HepG2 (cell line): Measurements from ENCODE around the gene ANKRD11. TPM values are rescaled to one million over a fixed set of nuclear protein-coding genes. Genes with fewer than 3 reads are reported as not detected.
A peak's percentile ranks its signal among the peaks of the same experiment; 100 is the strongest.

Source experiments
- BCL3 ChIP-seq: sonication (generic); formaldehyde crosslinking; IDR thresholded peaks from 2 replicates; pipeline ENCODE4 v1.5.1; 2020; ENCODE audit warnings: mild to moderate bottlenecking, missing genetic modification reagents, moderate library complexity
- CHD4 ChIP-seq: fragments of 200-600 bp; sonication (generic); IDR thresholded peaks from 2 replicates; pipeline ENCODE4 v1.7.0; 2017; ENCODE audit warnings: mild to moderate bottlenecking, low read length, borderline replicate concordance
- EHMT2 ChIP-seq: fragments of 200-600 bp; sonication (generic); IDR thresholded peaks from 2 replicates; pipeline ENCODE4 v1.7.0; 2017; ENCODE audit warnings: antibody characterized with exemption, low read depth, low read length, borderline replicate concordance
- IKZF4 ChIP-seq: sonication (generic); formaldehyde crosslinking; IDR thresholded peaks from 2 replicates; pipeline ENCODE4 v1.5.1; 2020; ENCODE audit warnings: borderline replicate concordance, mild to moderate bottlenecking, low read depth, missing genetic modification reagents; ENCODE audit errors: not compliant biosample characterization
- KMT2A ChIP-seq: sonication (generic); formaldehyde crosslinking; IDR thresholded peaks from 2 replicates; pipeline ENCODE4 v1.4.0; 2020; ENCODE audit warnings: missing genetic modification reagents
- MLLT10 ChIP-seq: sonication (generic); formaldehyde crosslinking; IDR thresholded peaks from 2 replicates; pipeline ENCODE4 v1.4.0; 2020; ENCODE audit warnings: missing genetic modification reagents
- NAIF1 ChIP-seq: sonication (generic); formaldehyde crosslinking; IDR thresholded peaks from 2 replicates; pipeline ENCODE4 v1.5.0; 2020; ENCODE audit warnings: mild to moderate bottlenecking, missing genetic modification reagents, borderline replicate concordance
- NCOA1 ChIP-seq: sonication (generic); formaldehyde crosslinking; IDR thresholded peaks from 2 replicates; pipeline ENCODE4 v1.9.0; 2021; ENCODE audit warnings: missing genetic modification reagents
- RARA ChIP-seq: IDR thresholded peaks from 2 replicates; pipeline ENCODE4 v1.6.1; 2016; ENCODE audit warnings: missing genetic modification reagents, missing compliant biosample characterization
- RORA ChIP-seq: sonication (generic); formaldehyde crosslinking; IDR thresholded peaks from 2 replicates; pipeline ENCODE4 v1.5.0; 2020; ENCODE audit warnings: mild to moderate bottlenecking, missing genetic modification reagents, moderate library complexity
- SIX1 ChIP-seq: sonication (generic); formaldehyde crosslinking; IDR thresholded peaks from 2 replicates; pipeline ENCODE4 v1.4.0; 2020; ENCODE audit warnings: missing genetic modification reagents, borderline replicate concordance
- SNAPC2 ChIP-seq: sonication (generic); formaldehyde crosslinking; IDR thresholded peaks from 2 replicates; pipeline ENCODE4 v1.8.1; 2022; ENCODE audit warnings: mild to moderate bottlenecking, missing genetic modification reagents
- SPEN ChIP-seq: sonication (generic); formaldehyde crosslinking; IDR thresholded peaks from 2 replicates; pipeline ENCODE4 v1.5.1; 2020; ENCODE audit warnings: low read depth, mild to moderate bottlenecking, missing genetic modification reagents
- ZC3H4 ChIP-seq: sonication (generic); formaldehyde crosslinking; IDR thresholded peaks from 2 replicates; pipeline ENCODE4 v1.4.0; 2020; ENCODE audit warnings: missing genetic modification reagents, borderline replicate concordance
- ZFP36L1 ChIP-seq: sonication (generic); formaldehyde crosslinking; IDR thresholded peaks from 2 replicates; pipeline ENCODE4 v1.8.0; 2022; ENCODE audit warnings: mild to moderate bottlenecking, missing genetic modification reagents, moderate library complexity
- ZFP41 ChIP-seq: sonication (generic); formaldehyde crosslinking; IDR thresholded peaks from 2 replicates; pipeline ENCODE4 v1.4.0; 2020; ENCODE audit warnings: mild to moderate bottlenecking, missing genetic modification reagents, borderline replicate concordance
- ZFP62 ChIP-seq: sonication (generic); formaldehyde crosslinking; IDR thresholded peaks from 2 replicates; pipeline ENCODE4 v1.4.0; 2020; ENCODE audit warnings: missing genetic modification reagents
- ZNF280B ChIP-seq: sonication (generic); formaldehyde crosslinking; IDR thresholded peaks from 2 replicates; pipeline ENCODE4 v1.5.0; 2020; ENCODE audit warnings: missing genetic modification reagents, mild to moderate bottlenecking, borderline replicate concordance
- ZNF501 ChIP-seq: sonication (generic); formaldehyde crosslinking; IDR thresholded peaks from 2 replicates; pipeline ENCODE4 v1.5.1; 2020; ENCODE audit warnings: mild to moderate bottlenecking, moderate library complexity, missing genetic modification reagents
- ZNF567 ChIP-seq: sonication (generic); formaldehyde crosslinking; IDR thresholded peaks from 2 replicates; pipeline ENCODE4 v1.8.1; 2023; ENCODE audit warnings: mild to moderate bottlenecking, missing genetic modification reagents, borderline replicate concordance
- ZNF660 ChIP-seq: sonication (generic); formaldehyde crosslinking; IDR thresholded peaks from 2 replicates; pipeline ENCODE4 v1.5.1; 2020; ENCODE audit warnings: mild to moderate bottlenecking, low read depth, missing genetic modification reagents, borderline replicate concordance
- ZNF747 ChIP-seq: sonication (generic); formaldehyde crosslinking; IDR thresholded peaks from 2 replicates; pipeline ENCODE4 v1.8.1; 2023; ENCODE audit warnings: missing genetic modification reagents, mild to moderate bottlenecking, borderline replicate concordance
- ZSCAN20 ChIP-seq: sonication (generic); formaldehyde crosslinking; IDR thresholded peaks from 2 replicates; pipeline ENCODE4 v1.4.0; 2020; ENCODE audit warnings: missing genetic modification reagents, mild to moderate bottlenecking, borderline replicate concordance
- polyA plus RNA-seq, 8 experiments: library from polyadenylated mRNA; depleted of rRNA in 3 of 8; stranded (reverse) in 7 of 8; unstranded in 1 of 8; fragments of >200 nt; fragmentation: Illumina TruSeq in 4 of 8; extraction: Trizol in 4 of 8; gene quantifications; 2 replicates each; pipeline versions ENCODE4 v1.2.1 to v1.2.3, GENCODE V29; 2011 to 2016; ENCODE audit warnings: low read depth in 4 of 8, missing spikeins in 1 of 8, mixed read lengths in 1 of 8; ENCODE audit not compliant: insufficient read depth in 1 of 8
- total RNA-seq, 5 experiments: library from RNA; depleted of rRNA; stranded (reverse); fragments of >200 nt; fragmentation: Illumina TruSeq; extraction: Trizol; gene quantifications; 2 replicates each; pipeline ENCODE4 v1.2.3, GENCODE V29; 2016; ENCODE audit warnings: low read depth in 1 of 5
- TF ChIP-seq, protein P1 (sequence below): sonication (generic); formaldehyde crosslinking; conservative IDR thresholded peaks from 2 replicates; pipeline ENCODE4 v1.8.0; 2022; ENCODE audit warnings: low read depth, missing genetic modification reagents

Gene ANKRD11
- total and polyA plus RNA-seq, 2 of the 13 experiments (the other 11 are each of a cell fraction or from before 2014, with no cell fraction given), result 21.4 to 38.4 TPM

DNA sequence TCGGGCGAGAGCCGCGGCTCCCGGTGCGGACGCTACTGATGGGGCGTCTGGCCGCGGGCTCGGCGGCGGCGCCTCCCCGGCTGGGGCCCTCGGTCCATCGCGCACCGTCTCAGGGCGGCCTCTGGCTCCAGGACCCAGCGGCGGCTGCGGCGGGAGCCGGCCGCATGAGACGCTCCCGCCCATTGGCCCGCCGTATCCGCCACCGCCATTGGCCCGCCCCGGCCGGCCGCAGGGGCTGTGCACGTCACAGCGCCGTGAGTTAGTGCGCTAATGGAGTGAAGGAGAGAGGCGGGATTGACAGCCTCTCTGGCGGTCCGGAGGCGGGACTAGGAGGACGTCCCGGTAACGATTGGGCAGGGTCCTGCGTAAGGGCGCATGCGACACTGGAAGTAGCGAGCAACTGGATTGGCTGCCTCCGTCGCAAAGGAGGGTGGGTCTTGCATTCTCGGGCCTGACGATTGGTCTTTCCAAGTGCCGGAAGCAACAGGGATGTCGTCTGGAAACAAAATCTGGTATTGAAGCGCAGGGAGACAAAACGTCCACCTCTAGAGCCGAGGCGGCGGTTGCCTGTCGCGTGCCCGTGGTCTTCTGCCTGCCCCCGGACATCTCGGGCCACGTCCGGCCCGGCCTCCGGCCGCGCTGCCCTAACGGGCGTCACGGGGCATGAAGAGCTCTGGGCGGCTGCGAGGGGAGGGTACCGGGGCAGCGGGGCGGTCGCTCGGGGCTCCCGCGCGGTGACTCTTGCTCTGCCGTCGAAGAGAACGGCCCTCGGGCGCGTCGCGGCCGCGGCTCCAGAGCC is at the start of gene ANKRD11 (continued):
- TF ChIP-seq SNAPC2 (CRISPR knock-in tag) (0 out of 2 replicates have a peak, but pooled peaks have one; percentile 22), SPEN (peak; percentile 89), ZFP62 (0 out of 2 replicates have a peak, but pooled peaks have one; percentile 56), RORA (CRISPR knock-in tag) (no peak), IKZF4 (CRISPR knock-in tag) (peak; percentile 90), EHMT2 (no peak), BCL3 (CRISPR knock-in tag) (peak; percentile 33; the same call in 1 of the 2 replicates), NCOA1 (no peak), CHD4 (no peak), ZFP41 (CRISPR knock-in tag) (no peak), RARA (CRISPR knock-in tag) (no peak), ZSCAN20 (CRISPR knock-in tag) (peak; percentile 64), ZNF660 (no peak), MLLT10 (CRISPR knock-in tag) (no peak), ZNF280B (CRISPR knock-in tag) (0 out of 2 replicates have a peak, but pooled peaks have one; percentile 75), ZC3H4 (CRISPR knock-in tag) (no peak), SIX1 (peak; percentile 66; the same call in 1 of the 2 replicates), ZNF567 (CRISPR knock-in tag) (no peak; the same call in none of the 2 replicates), ZNF747 (no peak), KMT2A (CRISPR knock-in tag) (peak; percentile 96), NAIF1 (CRISPR knock-in tag) (no peak), ZNF501 (CRISPR knock-in tag) (peak; percentile 96), ZFP36L1 (peak; percentile 69; the same call in 1 of the 2 replicates)
- TF ChIP-seq, protein P1, sequence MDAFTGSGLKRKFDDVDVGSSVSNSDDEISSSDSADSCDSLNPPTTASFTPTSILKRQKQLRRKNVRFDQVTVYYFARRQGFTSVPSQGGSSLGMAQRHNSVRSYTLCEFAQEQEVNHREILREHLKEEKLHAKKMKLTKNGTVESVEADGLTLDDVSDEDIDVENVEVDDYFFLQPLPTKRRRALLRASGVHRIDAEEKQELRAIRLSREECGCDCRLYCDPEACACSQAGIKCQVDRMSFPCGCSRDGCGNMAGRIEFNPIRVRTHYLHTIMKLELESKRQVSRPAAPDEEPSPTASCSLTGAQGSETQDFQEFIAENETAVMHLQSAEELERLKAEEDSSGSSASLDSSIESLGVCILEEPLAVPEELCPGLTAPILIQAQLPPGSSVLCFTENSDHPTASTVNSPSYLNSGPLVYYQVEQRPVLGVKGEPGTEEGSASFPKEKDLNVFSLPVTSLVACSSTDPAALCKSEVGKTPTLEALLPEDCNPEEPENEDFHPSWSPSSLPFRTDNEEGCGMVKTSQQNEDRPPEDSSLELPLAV (CRISPR knock-in tag), result no peak
